ENCODE measurements around the gene MBNL1.

Gene MBNL1

DNA sequence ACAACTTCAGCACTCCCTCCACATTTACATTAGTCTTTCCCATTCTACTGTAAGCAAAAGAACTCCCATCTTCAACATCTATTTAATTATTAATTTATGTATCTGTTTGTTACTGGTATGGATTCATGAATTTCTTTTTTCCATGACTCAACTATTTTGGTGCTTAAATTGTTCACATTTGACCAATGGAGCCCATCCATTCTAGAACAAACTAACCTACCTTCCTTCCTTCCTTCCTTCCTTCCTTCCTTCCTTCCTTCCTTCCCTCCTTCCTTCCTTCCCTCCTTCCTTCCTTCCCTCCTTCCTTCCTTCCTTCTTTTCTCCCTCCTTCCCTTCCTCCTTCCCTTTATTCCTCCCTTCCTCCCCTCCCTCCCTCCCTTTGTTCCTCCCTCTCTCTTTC lies 16.8 kb upstream of the MBNL1 start:
- peaks cover 75% of the 10 kb centered on the region for H3K79me2 ChIP-seq (ENCODE audit: control insufficient read depth, low read length)

DNA sequence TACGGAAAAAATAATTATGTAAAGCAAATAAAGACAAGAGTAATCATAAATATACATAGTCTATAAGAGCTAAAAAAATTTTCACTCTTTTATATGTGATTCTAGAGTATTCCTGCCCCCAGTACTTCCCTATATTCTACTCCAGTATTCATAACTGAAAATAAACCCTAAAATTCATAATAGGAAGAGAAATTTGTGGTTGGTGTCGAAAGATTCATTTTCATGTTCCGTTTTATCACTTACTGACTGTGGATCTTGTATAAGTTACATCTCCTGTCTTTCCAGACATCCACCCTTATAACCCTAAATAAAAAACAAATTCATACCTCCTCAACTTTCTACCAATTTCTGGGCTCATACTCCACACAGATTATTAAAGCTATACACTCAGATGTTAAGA lies 16.0 kb upstream of the MBNL1 start:
- Histone ChIP-seq H3K27me3 (ENCODE audit: control insufficient read depth, low read length) (no peaks in the 10 kb centered on the region), H3K27ac (ENCODE audit: low read depth, low read length) (peak overlapping the region; percentile 91), H3K4me3 (ENCODE audit: low read length) (peak overlapping the region; percentile 48), H3K4me1 (ENCODE audit: control insufficient read depth, low read length) (peaks cover 71% of the 10 kb centered on the region), H3K36me3 (ENCODE audit: control insufficient read depth, low read length) (peaks cover 18% of the 10 kb centered on the region), H3K79me2 (ENCODE audit: control insufficient read depth, low read length) (peaks cover 74% of the 10 kb centered on the region), H3F3A (ENCODE audit: control insufficient read depth, insufficient read depth) (peaks cover 50% of the 10 kb centered on the region), H3K4me2 (ENCODE audit: low read length) (peak overlapping the region; percentile 64), H3K9me2 (replicated peaks; ENCODE audit: control insufficient read depth, low read length) (no peaks in the 10 kb centered on the region), H3K9me3 (ENCODE audit: control insufficient read depth, insufficient read depth, low read length) (peaks cover 8% of the 10 kb centered on the region; the same call in 1 of the 2 replicates), H4K20me1 (ENCODE audit: control insufficient read depth, insufficient read depth, low read depth, low read length) (no peaks in the 10 kb centered on the region)
- TF ChIP-seq, protein P1, sequence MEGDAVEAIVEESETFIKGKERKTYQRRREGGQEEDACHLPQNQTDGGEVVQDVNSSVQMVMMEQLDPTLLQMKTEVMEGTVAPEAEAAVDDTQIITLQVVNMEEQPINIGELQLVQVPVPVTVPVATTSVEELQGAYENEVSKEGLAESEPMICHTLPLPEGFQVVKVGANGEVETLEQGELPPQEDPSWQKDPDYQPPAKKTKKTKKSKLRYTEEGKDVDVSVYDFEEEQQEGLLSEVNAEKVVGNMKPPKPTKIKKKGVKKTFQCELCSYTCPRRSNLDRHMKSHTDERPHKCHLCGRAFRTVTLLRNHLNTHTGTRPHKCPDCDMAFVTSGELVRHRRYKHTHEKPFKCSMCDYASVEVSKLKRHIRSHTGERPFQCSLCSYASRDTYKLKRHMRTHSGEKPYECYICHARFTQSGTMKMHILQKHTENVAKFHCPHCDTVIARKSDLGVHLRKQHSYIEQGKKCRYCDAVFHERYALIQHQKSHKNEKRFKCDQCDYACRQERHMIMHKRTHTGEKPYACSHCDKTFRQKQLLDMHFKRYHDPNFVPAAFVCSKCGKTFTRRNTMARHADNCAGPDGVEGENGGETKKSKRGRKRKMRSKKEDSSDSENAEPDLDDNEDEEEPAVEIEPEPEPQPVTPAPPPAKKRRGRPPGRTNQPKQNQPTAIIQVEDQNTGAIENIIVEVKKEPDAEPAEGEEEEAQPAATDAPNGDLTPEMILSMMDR (IDR thresholded peaks at IDR 0.05; ENCODE audit: low read depth, low read length, poor library complexity, severe bottlenecking) = no peak
- TF ChIP-seq EZH2phosphoT487 (IDR thresholded peaks at IDR 0.05; ENCODE audit: borderline replicate concordance, low read length) = no peak

More for the DNA sequence above, 16.8 kb upstream of the MBNL1 start:
- peaks cover 9% of the 10 kb centered on the region; the same call in 1 of the 2 replicates for H3K9me3 ChIP-seq (ENCODE audit: control insufficient read depth, insufficient read depth, low read length)
- H3K4me1 ChIP-seq (ENCODE audit: control insufficient read depth, low read length) = peaks cover 63% of the 10 kb centered on the region
- H3F3A ChIP-seq (ENCODE audit: control insufficient read depth, insufficient read depth) = peaks cover 47% of the 10 kb centered on the region
- H3K27ac ChIP-seq (ENCODE audit: low read depth, low read length) = peak overlapping the region; percentile 91
- peak overlapping the region; percentile 10 for H3K4me3 ChIP-seq (ENCODE audit: low read length)
- peaks cover 20% of the 10 kb centered on the region for H3K36me3 ChIP-seq (ENCODE audit: control insufficient read depth, low read length)
- no peaks in the 10 kb centered on the region for H4K20me1 ChIP-seq (ENCODE audit: control insufficient read depth, insufficient read depth, low read depth, low read length)
- no peak for TF ChIP-seq EZH2phosphoT487 (IDR thresholded peaks at IDR 0.05; ENCODE audit: borderline replicate concordance, low read length)
- TF ChIP-seq, protein P1 (IDR thresholded peaks at IDR 0.05; ENCODE audit: low read depth, low read length, poor library complexity, severe bottlenecking) = no peak
- H3K9me2 ChIP-seq (replicated peaks; ENCODE audit: control insufficient read depth, low read length) = no peaks in the 10 kb centered on the region
- H3K4me2 ChIP-seq (ENCODE audit: low read length) = peak overlapping the region; percentile 64
- no peaks in the 10 kb centered on the region for H3K27me3 ChIP-seq (ENCODE audit: control insufficient read depth, low read length)

DNA sequence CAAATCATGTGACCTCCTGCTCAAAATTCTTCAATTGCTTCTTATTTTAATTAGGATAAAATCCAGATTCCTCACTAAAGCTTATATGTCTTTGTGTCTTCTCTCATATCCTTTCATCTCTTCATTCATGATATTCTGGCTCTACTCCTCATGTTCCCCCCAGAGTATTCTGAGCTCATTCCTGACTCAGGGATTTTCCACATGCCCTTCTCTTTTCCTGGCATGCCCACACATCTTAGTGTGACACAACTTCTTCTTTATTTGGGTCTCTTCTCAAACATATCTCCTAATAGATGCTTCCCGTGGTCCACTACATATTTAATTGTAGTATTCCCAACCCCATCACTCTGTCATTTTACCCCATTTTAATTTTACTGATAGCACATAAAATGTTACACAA lies 15.2 kb upstream of the MBNL1 start:
- peak overlapping the region; percentile 48 for H3K4me3 ChIP-seq (ENCODE audit: low read length)

More for the DNA sequence above, 15.2 kb upstream of the MBNL1 start:
- peak overlapping the region; percentile 64 for H3K4me2 ChIP-seq (ENCODE audit: low read length)
- H3K9me2 ChIP-seq (replicated peaks; ENCODE audit: control insufficient read depth, low read length) = no peaks in the 10 kb centered on the region
- H3F3A ChIP-seq (ENCODE audit: control insufficient read depth, insufficient read depth) = peaks cover 48% of the 10 kb centered on the region
- no peaks in the 10 kb centered on the region for H4K20me1 ChIP-seq (ENCODE audit: control insufficient read depth, insufficient read depth, low read depth, low read length)
- peak overlapping the region; percentile 91 for H3K27ac ChIP-seq (ENCODE audit: low read depth, low read length)
- H3K27me3 ChIP-seq (ENCODE audit: control insufficient read depth, low read length) = no peaks in the 10 kb centered on the region
- H3K9me3 ChIP-seq (ENCODE audit: control insufficient read depth, insufficient read depth, low read length) = peaks cover 3% of the 10 kb centered on the region; the same call in 1 of the 2 replicates
- TF ChIP-seq, protein P1 (IDR thresholded peaks at IDR 0.05; ENCODE audit: low read depth, low read length, poor library complexity, severe bottlenecking) = no peak
- no peak for TF ChIP-seq EZH2phosphoT487 (IDR thresholded peaks at IDR 0.05; ENCODE audit: borderline replicate concordance, low read length)
- peaks cover 18% of the 10 kb centered on the region for H3K36me3 ChIP-seq (ENCODE audit: control insufficient read depth, low read length)
- peaks cover 74% of the 10 kb centered on the region for H3K79me2 ChIP-seq (ENCODE audit: control insufficient read depth, low read length)
- peaks cover 78% of the 10 kb centered on the region for H3K4me1 ChIP-seq (ENCODE audit: control insufficient read depth, low read length)
